ENCODE data around the gene EDAR. TPM values are rescaled to one million over a fixed set of nuclear protein-coding genes. Genes with fewer than 3 reads are reported as not detected.

EDAR gene
- total RNA-seq, 3 donors from 2014 or later: 0.25 to 0.81 (median 0.60) TPM

- Histone ChIP-seq H3K36me3 (ENCODE audit: low read depth) (no peaks in the 10 kb centered on the region), H3K9me3 (no peaks in the 10 kb centered on the region), H3K4me1 (ENCODE audit: low read depth) (no peaks in the 10 kb centered on the region), H3K4me3 (no peak overlapping the region)
- DNase-seq (no peak), ATAC-seq (no peak)
- intact Hi-C loops (cut with DNase I, micrococcal nuclease): no loop called here
- TF ChIP-seq, protein P1, sequence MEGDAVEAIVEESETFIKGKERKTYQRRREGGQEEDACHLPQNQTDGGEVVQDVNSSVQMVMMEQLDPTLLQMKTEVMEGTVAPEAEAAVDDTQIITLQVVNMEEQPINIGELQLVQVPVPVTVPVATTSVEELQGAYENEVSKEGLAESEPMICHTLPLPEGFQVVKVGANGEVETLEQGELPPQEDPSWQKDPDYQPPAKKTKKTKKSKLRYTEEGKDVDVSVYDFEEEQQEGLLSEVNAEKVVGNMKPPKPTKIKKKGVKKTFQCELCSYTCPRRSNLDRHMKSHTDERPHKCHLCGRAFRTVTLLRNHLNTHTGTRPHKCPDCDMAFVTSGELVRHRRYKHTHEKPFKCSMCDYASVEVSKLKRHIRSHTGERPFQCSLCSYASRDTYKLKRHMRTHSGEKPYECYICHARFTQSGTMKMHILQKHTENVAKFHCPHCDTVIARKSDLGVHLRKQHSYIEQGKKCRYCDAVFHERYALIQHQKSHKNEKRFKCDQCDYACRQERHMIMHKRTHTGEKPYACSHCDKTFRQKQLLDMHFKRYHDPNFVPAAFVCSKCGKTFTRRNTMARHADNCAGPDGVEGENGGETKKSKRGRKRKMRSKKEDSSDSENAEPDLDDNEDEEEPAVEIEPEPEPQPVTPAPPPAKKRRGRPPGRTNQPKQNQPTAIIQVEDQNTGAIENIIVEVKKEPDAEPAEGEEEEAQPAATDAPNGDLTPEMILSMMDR (IDR thresholded peaks at IDR 0.05): no peak
These were observed 11.7 kb upstream of the EDAR start for GRCh38 chr2:109000738-109001137.

DNA sequence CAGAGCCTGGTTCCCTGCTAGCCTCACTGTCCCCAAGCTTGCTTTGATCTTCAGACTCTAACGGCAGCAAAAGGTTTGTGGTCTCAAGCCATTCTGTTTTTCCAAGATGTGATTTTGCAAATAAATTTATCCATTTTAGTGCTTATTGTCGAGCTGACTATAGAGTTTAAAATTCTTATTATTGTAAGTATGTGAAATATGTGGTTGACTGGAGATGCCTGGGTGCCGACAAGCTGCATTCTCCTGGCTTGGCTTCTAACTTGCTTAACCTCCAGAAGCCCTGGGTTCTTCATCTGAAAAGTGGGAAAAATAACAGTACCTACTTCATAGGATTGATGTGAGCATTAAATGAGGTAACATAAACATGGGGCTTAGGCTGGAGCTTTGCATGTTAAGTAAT lies 9.9 kb upstream of the EDAR start:
- no peak overlapping the region for H3K4me3 ChIP-seq
- intact Hi-C loops (cut with DNase I, micrococcal nuclease): no loop called here

GRCh38 chr2:108994178-108994577 lies 5.2 kb upstream of the EDAR start:
- DNase-seq (no peak), ATAC-seq (peak; percentile 8)
- Histone ChIP-seq H3K4me3 (no peak overlapping the region), H3K9me3 (no peaks in the 10 kb centered on the region), H3K4me1 (ENCODE audit: low read depth) (no peaks in the 10 kb centered on the region), H3K36me3 (ENCODE audit: low read depth) (no peaks in the 10 kb centered on the region)
- TF ChIP-seq, protein P1 (IDR thresholded peaks at IDR 0.05): no peak
- intact Hi-C loops (cut with DNase I, micrococcal nuclease): no loop called here

More for the DNA sequence above, 9.9 kb upstream of the EDAR start:
- TF ChIP-seq, protein P1 (IDR thresholded peaks at IDR 0.05): no peak
- Histone ChIP-seq H3K4me1 (ENCODE audit: low read depth) (no peaks in the 10 kb centered on the region), H3K36me3 (ENCODE audit: low read depth) (no peaks in the 10 kb centered on the region), H3K9me3 (no peaks in the 10 kb centered on the region)
- no peak for DNase-seq
- ATAC-seq: no peak

DNA sequence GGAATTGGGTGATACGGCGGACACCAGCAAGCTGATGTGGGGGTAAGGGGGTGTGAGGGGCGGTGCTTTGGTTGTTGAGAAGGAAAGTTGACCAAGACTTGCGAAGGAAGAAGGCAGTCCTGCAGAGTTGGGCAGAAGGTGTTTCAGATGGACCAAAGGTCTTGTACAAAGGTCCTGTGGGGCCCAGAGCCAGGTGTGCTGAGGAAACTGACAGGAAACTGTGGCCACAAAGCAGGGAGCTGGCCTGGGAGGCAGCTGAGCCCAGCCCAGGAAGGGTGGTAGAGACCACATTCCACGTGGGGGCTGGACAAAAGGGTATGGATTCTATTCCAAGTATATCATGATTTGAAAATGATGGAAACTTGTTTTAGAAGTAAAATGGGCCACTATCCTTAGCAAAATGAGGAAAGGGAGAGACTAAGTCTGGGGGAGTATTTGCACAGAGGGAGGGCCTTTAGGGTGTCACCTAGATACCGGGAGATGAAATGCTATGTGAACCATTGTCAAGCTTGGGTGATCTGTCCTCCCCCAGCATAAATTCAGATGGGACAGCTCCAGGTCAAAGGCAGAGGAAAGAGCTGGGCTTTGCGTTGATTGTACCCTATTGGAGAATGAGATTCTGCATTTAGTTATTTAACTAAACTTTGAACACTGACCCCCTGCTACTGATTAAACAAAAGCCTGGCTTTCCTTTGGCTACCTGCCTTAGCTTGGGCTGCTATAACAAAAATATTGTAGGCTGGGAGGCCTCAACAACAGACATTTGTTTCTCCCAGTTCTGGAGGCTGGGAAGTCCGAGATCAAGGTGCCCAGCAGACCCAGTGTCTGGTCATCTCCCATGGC lies 4.3 kb upstream of the EDAR start:
- intact Hi-C loops (cut with DNase I, micrococcal nuclease): no loop called here
- ATAC-seq: peak; percentile 62

DNA sequence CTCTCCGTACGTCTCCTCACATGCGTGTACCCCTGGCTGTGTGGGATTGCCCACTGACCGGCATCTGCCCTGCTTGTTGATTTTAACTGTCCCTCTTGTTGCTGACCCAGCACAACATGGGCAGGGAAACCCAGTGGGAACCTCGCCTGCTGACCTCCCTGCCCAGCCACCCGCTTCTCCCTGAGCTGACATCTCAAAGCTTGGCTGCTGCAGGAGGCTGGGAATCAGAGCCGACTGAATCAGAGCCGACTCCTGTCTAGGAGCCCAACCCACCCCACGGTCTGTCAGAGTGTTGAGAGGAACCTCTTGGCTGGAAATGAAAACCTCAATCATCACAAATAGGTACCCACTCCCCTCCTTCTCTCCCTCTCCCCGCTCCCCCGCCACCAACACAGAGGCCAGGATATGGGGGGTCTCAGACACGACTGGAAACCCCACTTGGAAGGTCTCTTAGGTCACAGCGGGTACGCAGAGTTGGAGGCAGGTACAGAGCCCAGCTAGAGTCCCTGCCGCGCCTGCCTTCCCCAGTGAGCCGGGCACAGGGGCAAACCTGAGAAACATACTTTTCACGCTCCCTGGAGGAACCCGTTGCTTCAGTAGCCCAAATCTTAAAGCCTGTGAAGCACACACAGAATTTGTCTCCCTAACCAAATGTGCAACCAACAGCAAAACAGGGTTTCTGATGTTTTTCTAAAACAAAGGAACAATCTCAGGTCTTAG lies 784 bp downstream of the EDAR start:
- intact Hi-C loops (cut with DNase I, micrococcal nuclease): no loop called here
- DNase-seq: no peak
- Histone ChIP-seq H3K9me3 (no peaks in the 10 kb centered on the region), H3K4me3 (no peak overlapping the region), H3K4me1 (ENCODE audit: low read depth) (peaks cover 3% of the 10 kb centered on the region), H3K36me3 (ENCODE audit: low read depth) (no peaks in the 10 kb centered on the region)
- peak; percentile 5 for ATAC-seq
- TF ChIP-seq, protein P1 (IDR thresholded peaks at IDR 0.05): no peak

More for the DNA sequence above, 4.3 kb upstream of the EDAR start:
- H3K4me1 ChIP-seq (ENCODE audit: low read depth): peaks cover 3% of the 10 kb centered on the region
- H3K4me3 ChIP-seq: no peak overlapping the region
- TF ChIP-seq, protein P1 (IDR thresholded peaks at IDR 0.05): no peak
- no peaks in the 10 kb centered on the region for H3K9me3 ChIP-seq
- no peaks in the 10 kb centered on the region for H3K36me3 ChIP-seq (ENCODE audit: low read depth)
- no peak for DNase-seq

Measured in mucosa of descending colon (tissue), 3 donors.